Measurements from ENCODE around the gene TTC28.

- TF ChIP-seq POLR2A (IDR thresholded peaks at IDR 0.05; ENCODE audit: low read depth, low read length) (no peak), JUN (IDR thresholded peaks at IDR 0.05; ENCODE audit: borderline replicate concordance, insufficient read depth, insufficient read length, low read depth) (no peak), FOS (IDR thresholded peaks at IDR 0.05; ENCODE audit: borderline replicate concordance, insufficient read depth, low read length) (no peak), POLR2AphosphoS5 (IDR thresholded peaks at IDR 0.05; ENCODE audit: insufficient read depth, low read depth, low read length) (no peak), MAX (IDR thresholded peaks at IDR 0.05; ENCODE audit: insufficient read depth, insufficient read length) (no peak)
- TF ChIP-seq, protein P1, sequence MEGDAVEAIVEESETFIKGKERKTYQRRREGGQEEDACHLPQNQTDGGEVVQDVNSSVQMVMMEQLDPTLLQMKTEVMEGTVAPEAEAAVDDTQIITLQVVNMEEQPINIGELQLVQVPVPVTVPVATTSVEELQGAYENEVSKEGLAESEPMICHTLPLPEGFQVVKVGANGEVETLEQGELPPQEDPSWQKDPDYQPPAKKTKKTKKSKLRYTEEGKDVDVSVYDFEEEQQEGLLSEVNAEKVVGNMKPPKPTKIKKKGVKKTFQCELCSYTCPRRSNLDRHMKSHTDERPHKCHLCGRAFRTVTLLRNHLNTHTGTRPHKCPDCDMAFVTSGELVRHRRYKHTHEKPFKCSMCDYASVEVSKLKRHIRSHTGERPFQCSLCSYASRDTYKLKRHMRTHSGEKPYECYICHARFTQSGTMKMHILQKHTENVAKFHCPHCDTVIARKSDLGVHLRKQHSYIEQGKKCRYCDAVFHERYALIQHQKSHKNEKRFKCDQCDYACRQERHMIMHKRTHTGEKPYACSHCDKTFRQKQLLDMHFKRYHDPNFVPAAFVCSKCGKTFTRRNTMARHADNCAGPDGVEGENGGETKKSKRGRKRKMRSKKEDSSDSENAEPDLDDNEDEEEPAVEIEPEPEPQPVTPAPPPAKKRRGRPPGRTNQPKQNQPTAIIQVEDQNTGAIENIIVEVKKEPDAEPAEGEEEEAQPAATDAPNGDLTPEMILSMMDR (IDR thresholded peaks at IDR 0.05; ENCODE audit: extremely low read depth in 1 of 2, insufficient read depth in 1 of 2, low read depth in 1 of 2, low read length in 2 of 2): no peak
These were observed 507.9 kb downstream of the TTC28 start for GRCh38 chr22:28171712-28172111.

Measured in endothelial cell of umbilical vein (primary cell).